ENCODE measurements around the gene OSGEP. TPM values are rescaled to one million over a fixed set of nuclear protein-coding genes. Genes with fewer than 3 reads are reported as not detected.

OSGEP gene
- total and polyA plus RNA-seq, 2 of the 13 experiments (the other 11 are each of a cell fraction or from before 2014, with no cell fraction given) = 39.7 to 41.1 TPM

- TF ChIP-seq CSRNP1 (CRISPR knock-in tag; IDR thresholded peaks at IDR 0.05) (peak; percentile 47; the same call in 1 of the 2 replicates), ZNF580 (CRISPR knock-in tag; IDR thresholded peaks at IDR 0.05; ENCODE audit: borderline replicate concordance, low read depth) (peak; percentile 70), ZNF670 (CRISPR knock-in tag; IDR thresholded peaks at IDR 0.05; ENCODE audit: borderline replicate concordance) (no peak; the same call in 1 of the 2 replicates), ZNF607 (CRISPR knock-in tag; IDR thresholded peaks at IDR 0.05; ENCODE audit: borderline replicate concordance) (peak; percentile 76; the same call in 1 of the 2 replicates), ZNF737 (CRISPR knock-in tag; IDR thresholded peaks at IDR 0.05; ENCODE audit: borderline replicate concordance) (no peak), FOSL2 (CRISPR knock-in tag; IDR thresholded peaks at IDR 0.05) (no peak; the same call in 1 of the 2 replicates), ZNF816 (CRISPR knock-in tag; IDR thresholded peaks at IDR 0.05; ENCODE audit: borderline replicate concordance) (no peak), USF2 (IDR thresholded peaks at IDR 0.05; ENCODE audit: low read depth, low read length) (peak; percentile 100), USF2 (CRISPR knock-in tag; IDR thresholded peaks at IDR 0.05; ENCODE audit: borderline replicate concordance) (peak; percentile 100), KIAA2018 (CRISPR knock-in tag; IDR thresholded peaks at IDR 0.05; ENCODE audit: borderline replicate concordance) (no peak), ETV6 (CRISPR knock-in tag; conservative IDR thresholded peaks at IDR 0.05) (peak; percentile 81), NR2F1 (CRISPR knock-in tag; IDR thresholded peaks at IDR 0.05) (no peak), SIX4 (CRISPR knock-in tag; IDR thresholded peaks at IDR 0.05) (peak; percentile 66; the same call in 1 of the 2 replicates), TARDBP (CRISPR knock-in tag; IDR thresholded peaks at IDR 0.05) (peak; percentile 72; the same call in 1 of the 2 replicates)
Observed at GRCh38 chr14:20454516-20455354, at the start of gene OSGEP, which contains the start of gene APEX1 (continued).
